PC-3 (cell line): ENCODE measurements around the gene LAMA2.

Source experiments
- CTCF ChIP-seq: fragments of 300-600 bp; sonication (generic); conservative IDR thresholded peaks from 2 replicates; pipeline ENCODE4 v1.5.1; 2017; ENCODE audit warnings: antibody characterized with exemption, low read depth, mild to moderate bottlenecking, low read length
- EZH2 ChIP-seq: fragments of 300-600 bp; sonication (generic); IDR thresholded peaks from one replicate; pipeline ENCODE4 v1.6.1; 2017; ENCODE audit warnings: antibody characterized with exemption, mild to moderate bottlenecking, low read length; ENCODE audit not compliant: unreplicated experiment
- EZH2phosphoT487 ChIP-seq: fragments of 300-600 bp; sonication (generic); IDR thresholded peaks from 2 replicates; pipeline ENCODE4 v1.6.1; 2018; ENCODE audit warnings: mild to moderate bottlenecking, antibody characterized with exemption, low read length, borderline replicate concordance

GRCh38 chr6:129543981-129544380, 661.0 kb downstream of the LAMA2 start:
- no peak for TF ChIP-seq CTCF
- TF ChIP-seq EZH2 = no peak
- no peak for TF ChIP-seq EZH2phosphoT487
